HUES64 (cell line): ENCODE measurements around the gene LYZL1.
"Not testable (repeated sequence)": the region's sequence is repeated elsewhere in the genome, so short reads cannot be mapped to it uniquely, and the experiment has no call there.

ENCODE experiments used
- H3K27ac ChIP-seq: 2 replicates; pipeline ENCODE4 v1.7.0; 2013; ENCODE audit warnings: low read depth, low read length, inconsistent platforms
- H3K27me3 ChIP-seq: 2 replicates; pipeline ENCODE4 v1.6.1; 2013; ENCODE audit warnings: mild to moderate bottlenecking, low read length; ENCODE audit not compliant: insufficient read depth
- H3K36me3 ChIP-seq: 2 replicates; pipeline ENCODE4 v1.6.1; 2013; ENCODE audit warnings: mild to moderate bottlenecking, low read length; ENCODE audit not compliant: insufficient read depth
- H3K4me1 ChIP-seq: 2 replicates; pipeline ENCODE4 v1.6.1; 2013; ENCODE audit warnings: mild to moderate bottlenecking, low read length, moderate library complexity; ENCODE audit not compliant: insufficient read depth
- H3K4me3 ChIP-seq: 2 replicates; pipeline ENCODE4 v1.5.1; 2013; ENCODE audit warnings: mild to moderate bottlenecking, low read length, moderate library complexity
- H3K9ac ChIP-seq: 2 replicates; pipeline ENCODE4 v1.6.1; 2013; ENCODE audit warnings: mild to moderate bottlenecking, low read depth, low read length
- H3K9me3 ChIP-seq: 2 replicates; pipeline ENCODE4 v1.6.1; 2013; ENCODE audit warnings: low read depth, low read length; ENCODE audit not compliant: insufficient read depth
- WGBS: fragments of 150-250, 120-280 bp; methylation state at CpG from one replicate; pipeline ENCODE4 v1.1.7; 2013; ENCODE audit warnings: missing lambda C conversion rate; 5-methylcytosine and 5-hydroxymethylcytosine counted together

Gene LYZL1

GRCh38 chr10:29355411-29355991 is 66.6 kb downstream of the LYZL1 start:
- no peak overlapping the region for H3K9ac ChIP-seq
- H3K9me3 ChIP-seq = no peaks in the 10 kb centered on the region
- no peak overlapping the region for H3K27ac ChIP-seq
- H3K4me1 ChIP-seq = no peaks in the 10 kb centered on the region
- H3K27me3 ChIP-seq = no peaks in the 10 kb centered on the region; the same call in 1 of the 2 replicates
- H3K4me3 ChIP-seq = no peak overlapping the region
- no peaks in the 10 kb centered on the region for H3K36me3 ChIP-seq
- 90% methylated on average over 6 of the region's 6 CpGs for WGBS

- Histone ChIP-seq H3K27me3 (no peaks in the 10 kb centered on the region; the same call in 1 of the 2 replicates), H3K4me3 (no peak overlapping the region), H3K4me1 (no peaks in the 10 kb centered on the region), H3K36me3 (no peaks in the 10 kb centered on the region), H3K27ac (no peak overlapping the region), H3K9me3 (no peaks in the 10 kb centered on the region), H3K9ac (no peak overlapping the region)
- 92% methylated on average over 2 of the region's 2 CpGs for WGBS
Observed at GRCh38 chr10:29356931-29357330, 68.1 kb downstream of the LYZL1 start.

- H3K4me1 ChIP-seq = no peaks in the 10 kb centered on the region
- H3K27ac ChIP-seq = no peak overlapping the region
- whole genome bisulfite sequencing = 92% methylated on average over 12 of the region's 12 CpGs
- no peaks in the 10 kb centered on the region for H3K9me3 ChIP-seq
- H3K9ac ChIP-seq = no peak overlapping the region
- no peaks in the 10 kb centered on the region for H3K27me3 ChIP-seq
- no peaks in the 10 kb centered on the region for H3K36me3 ChIP-seq
- no peak overlapping the region for H3K4me3 ChIP-seq
Observed at GRCh38 chr10:29358010-29358616, 69.2 kb downstream of the LYZL1 start.

- WGBS = 91% methylated on average over 12 of the region's 18 CpGs
- H3K4me3 ChIP-seq, H3K36me3 ChIP-seq, H3K27ac ChIP-seq, H3K4me1 ChIP-seq, H3K9me3 ChIP-seq, H3K27me3 ChIP-seq, H3K9ac ChIP-seq: not testable (repeated sequence)
Observed at GRCh38 chr10:29360215-29360853, 71.5 kb downstream of the LYZL1 start.
